Activated T-helper 1 cell treated with anti-CD3 and anti-CD28 coated beads, Interleukin-2, amount 50 U/mL, for 16 hours (primary cell): ENCODE data around the gene XKR8.

Experiments
- DNase-seq, 2 donors: peaks; one replicate each; pipeline ENCODE4 v3.0.0-alpha.2; 2020; ENCODE audit warnings: low read depth in 1 of 2, low spot score in 1 of 2

Gene XKR8, protein sequence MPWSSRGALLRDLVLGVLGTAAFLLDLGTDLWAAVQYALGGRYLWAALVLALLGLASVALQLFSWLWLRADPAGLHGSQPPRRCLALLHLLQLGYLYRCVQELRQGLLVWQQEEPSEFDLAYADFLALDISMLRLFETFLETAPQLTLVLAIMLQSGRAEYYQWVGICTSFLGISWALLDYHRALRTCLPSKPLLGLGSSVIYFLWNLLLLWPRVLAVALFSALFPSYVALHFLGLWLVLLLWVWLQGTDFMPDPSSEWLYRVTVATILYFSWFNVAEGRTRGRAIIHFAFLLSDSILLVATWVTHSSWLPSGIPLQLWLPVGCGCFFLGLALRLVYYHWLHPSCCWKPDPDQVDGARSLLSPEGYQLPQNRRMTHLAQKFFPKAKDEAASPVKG

DNA sequence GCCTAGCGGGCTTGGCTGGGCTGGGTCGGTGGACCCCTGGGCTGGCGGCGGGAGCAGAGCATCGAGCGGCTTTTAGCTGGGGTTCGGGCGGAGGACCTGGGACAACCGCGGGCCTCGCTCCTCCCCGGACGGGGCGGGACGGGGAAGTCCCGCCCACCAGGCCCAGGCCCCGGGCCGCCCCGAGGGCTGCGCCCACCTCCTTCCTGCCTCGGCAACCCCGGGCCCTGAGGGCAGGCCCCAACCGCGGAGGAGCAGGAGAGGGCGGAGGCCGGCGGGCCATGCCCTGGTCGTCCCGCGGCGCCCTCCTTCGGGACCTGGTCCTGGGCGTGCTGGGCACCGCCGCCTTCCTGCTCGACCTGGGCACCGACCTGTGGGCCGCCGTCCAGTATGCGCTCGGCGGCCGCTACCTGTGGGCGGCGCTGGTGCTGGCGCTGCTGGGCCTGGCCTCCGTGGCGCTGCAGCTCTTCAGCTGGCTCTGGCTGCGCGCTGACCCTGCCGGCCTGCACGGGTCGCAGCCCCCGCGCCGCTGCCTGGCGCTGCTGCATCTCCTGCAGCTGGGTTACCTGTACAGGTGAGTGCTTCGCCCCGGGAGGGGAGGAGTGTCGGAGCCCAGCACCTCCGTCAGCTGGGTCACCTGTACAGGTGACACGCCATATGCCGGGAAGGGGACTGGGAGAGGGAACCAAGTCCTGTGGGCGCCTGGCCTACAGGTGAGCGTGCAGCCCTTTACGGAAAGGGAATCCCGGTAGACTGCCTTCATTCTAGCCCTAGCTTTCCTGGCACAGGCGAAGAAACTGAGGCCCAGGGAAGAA, at the start of gene XKR8:
XKR8 (plus strand) TSS at position 182 of the 812 bp plus-strand sequence; CDS start at position 279, 97 bp downstream.
- peak; percentile 70 to 78 for DNase-seq

DNA sequence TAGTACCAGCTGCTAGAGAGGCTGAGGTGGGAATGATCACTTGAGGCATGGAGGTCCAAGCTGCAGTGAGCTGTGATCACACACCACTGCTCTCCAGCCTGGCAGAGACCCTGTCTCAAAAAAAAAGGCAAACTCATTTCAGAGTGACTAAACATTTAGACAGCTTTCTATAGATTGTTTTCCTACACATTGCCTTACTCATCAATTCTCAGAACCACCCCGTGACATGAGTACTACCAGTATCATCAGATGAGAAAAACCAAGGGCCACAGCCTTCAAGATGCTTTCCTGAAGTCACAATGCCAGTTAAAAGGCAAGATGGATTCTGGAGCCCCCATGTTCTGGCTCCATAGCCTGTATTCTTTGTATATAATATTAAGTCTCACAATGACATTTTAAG, 47.3 kb upstream of the XKR8 start:
- DNase-seq, result no peak

DNA sequence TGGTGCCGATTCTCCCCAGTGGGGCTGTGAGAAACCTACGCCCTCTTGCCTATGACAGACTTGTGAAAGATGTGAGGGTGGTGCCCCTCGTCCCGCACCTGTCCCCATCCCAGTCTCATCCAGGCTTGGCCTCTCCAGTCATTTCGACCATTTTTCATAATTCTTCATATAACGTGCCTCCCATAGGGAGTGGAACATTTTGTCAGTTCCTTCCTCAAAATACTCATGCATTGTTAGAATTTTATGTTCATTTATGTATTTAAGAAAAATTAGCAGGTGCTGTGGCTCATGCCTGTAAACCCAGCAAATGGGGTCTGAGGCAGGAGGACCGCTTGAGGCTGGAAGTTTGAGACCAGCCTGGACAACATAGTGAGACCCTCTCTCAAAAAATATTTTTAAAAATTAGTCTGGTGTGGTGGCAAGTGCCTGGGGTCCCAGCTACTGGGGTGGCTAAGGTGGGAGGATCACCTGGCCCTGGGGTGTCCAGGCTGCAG, 44.6 kb upstream of the XKR8 start:
- DNase-seq, result no peak

DNA sequence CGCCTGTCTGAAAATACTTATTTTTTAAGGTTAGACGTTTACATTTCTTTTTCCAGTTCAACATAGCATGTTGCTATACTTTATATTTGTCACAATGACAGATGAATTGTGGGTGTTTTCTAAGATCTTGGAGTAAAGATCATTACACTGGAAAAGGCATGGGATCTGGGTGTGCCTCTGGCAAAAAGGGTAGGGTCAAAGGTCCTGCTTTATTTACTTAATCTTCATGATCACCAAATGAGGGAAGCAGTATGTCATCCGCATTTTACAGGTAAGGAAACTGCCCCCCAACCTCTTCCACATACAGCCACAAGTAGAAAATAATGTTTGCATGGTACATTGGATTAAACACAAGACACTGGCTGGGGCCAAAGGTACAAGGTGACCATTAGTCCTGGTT, 37.5 kb upstream of the XKR8 start:
- DNase-seq, result no peak

DNA sequence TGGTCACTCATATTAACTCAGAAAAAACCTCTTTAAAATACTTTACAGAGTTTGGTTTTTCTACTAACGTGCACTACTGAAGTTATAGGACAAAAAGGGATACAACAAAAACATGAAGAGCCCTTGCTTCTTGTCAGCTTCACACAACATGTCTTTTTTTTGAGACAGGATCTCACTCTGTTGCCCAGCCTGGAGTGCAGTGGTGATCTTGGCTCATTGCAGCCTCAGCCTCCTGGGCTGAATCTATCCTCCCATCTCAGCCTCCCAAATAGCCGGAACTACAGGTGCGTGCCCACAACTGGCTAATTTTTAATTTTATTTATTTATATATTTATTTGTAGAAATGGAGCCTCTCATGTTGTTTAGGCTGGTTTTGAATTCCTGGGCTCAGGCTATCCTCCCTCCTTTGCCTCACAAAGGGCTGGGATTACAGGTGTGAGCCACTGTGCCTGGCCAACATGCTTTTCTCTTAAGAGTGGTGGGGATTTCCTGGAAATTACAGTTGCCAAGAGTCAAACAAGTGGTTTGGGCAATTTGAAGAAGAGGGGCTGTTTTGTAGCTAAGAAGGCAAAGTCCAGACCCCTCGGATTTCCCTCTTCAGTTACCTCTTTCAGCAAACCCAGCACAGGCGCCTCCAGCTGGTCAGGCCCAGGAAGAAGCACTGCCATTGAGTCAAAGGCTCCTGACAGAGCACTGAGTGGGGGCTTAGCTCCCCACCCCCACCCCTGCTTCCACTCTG, 31.4 kb upstream of the XKR8 start:
- DNase-seq, result no peak

DNA sequence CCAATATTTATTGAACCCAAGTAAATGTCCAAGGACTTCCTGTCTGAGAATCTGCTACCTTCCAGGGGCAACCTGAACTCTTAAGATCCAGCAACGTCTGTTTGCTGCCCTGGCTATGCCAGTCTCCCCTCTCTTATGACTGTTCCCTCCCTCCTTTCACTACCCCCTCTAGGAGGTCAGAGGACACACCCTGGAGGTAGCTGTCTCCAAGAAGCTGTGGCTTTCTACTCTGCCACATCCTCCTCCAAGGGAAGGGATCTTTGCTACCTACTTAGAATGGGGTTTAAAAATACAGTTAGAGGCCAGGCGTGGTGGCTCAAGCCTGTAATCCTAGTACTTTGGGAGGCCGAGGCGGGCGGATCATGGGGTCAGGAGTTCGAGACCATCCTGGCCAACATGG, 28.6 kb upstream of the XKR8 start:
- DNase-seq, result no peak

DNA sequence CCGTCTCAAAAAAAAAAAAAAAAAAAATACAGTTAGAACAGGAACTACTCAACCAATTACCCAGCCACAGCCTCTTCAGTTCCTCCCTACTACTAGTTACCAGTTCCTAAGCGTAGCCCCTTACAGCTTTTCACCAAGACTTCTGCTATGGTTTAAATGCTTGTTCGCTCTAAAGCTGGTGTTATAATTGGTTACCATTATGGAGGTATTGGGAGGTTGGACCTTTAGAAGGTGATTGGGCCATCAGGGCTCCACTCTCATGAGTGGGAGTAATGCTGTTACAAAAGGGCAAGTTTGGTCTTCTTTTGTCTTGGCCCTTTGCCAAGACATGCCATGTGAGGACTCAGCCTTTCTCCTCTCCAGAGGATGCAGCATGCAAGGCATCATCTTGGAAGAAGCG, 28.0 kb upstream of the XKR8 start:
- no peak for DNase-seq

DNA sequence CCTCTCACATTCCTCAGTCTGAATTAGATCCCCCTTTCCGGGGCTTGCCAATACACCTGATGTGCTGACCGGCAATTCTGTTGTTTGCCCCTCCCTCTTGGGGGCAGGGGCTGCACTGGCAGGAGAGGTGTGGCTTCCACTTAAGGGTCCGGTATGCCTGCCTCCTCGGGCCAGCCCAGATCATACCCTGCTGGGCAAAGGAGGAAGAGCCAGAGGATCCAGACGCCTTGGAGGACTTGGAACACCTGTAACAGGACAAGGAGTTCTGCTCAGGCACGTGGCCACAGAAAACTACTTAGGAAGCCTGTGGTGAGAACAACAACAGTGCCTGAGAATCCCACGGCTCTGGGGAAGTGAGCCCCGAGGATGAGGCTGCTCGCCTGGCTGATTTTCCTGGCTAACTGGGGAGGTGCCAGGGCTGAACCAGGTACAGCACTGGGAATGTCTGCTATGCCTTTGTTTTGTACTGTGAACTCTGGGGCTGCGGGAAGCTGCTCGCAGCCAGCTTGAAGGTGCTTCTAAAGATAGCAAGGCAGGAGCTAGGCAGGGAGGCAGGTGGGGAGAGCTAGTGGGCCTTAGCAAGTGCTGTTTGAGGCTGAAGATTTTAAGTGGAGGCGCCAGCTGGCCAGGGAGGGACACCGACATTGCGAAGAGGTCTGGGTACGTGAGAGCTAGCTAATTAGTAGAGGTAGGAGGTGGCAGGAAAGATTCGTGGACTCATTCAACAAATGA, 24.8 kb upstream of the XKR8 start, which contains the start of gene SMPDL3B:
SMPDL3B (plus strand) TSS at position 183 of the 732 bp plus-strand sequence; CDS start at position 367, 184 bp downstream.
- DNase-seq, result no peak

DNA sequence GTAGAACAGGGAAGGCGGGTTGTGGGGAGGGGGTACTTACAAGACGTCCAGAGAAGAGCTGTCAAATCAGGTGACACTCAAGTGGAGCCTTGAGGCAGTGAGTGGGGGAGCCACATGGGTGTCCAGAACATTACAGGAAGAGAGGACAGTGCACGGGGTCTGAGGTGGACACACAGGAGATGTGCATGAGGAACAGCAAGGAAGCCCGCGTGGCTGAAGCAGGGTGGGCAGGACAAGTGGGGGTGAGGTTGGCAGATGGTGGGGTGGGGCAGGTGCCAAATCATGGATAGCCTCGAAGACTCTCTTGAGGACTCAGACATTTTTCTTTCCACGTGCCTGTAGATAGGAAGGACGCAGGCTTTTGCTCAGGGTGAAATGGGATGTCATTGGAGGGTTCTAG, 24.1 kb upstream of the XKR8 start:
- DNase-seq, result no peak

DNA sequence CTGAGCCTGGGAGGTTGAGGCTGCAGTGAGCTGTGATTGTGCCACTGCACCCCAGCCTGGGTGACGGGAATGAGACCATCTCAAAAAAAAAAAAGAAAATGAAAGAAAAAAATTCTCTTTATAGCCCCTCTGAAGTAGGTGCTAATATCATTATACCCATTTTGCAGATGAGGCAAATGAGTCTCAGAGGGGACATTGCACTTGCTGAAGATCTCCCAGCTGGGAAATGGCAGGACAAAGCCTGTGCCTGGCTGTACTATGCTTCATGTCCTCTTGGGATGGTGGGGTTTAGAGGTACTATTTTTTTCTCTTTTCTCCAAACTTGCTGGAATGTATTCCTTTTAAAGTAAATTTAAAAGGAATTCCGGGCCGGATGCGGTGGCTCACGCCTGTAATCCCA, 23.4 kb upstream of the XKR8 start:
- no peak for DNase-seq

DNA sequence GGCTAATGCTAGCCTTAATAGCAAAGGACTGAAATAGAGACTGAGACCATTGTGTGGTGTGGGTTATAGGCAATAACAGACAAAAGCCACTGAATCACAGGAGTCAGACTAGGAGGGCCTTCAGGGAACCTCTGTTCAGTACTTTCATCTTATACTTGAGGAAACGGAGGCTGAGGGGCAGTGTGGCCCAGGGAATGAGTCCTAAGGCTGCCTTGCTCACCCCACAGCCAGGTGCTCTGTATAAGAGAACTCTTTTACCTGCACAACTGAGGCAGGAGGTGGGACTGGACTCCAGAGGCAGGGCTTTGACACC, 22.3 kb upstream of the XKR8 start:
- no peak for DNase-seq

DNA sequence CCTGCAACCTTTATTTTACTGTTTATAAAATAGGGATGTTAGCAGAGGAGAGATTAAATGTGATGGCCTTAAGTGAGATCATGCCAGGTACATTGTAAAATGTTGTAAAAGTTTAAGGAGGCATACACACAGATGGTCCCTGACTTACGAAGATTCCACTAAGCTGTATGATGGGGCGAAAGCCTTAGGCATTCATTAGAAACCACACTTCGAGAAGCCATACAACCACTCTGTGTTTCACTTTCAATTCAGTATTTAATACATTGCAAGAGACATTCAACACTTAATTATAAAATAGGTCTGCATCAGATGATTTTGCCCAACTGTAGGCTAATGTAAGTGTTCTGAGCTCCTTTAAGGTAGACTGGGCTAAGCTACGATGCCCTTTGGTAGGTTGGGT, 21.3 kb upstream of the XKR8 start:
- no peak for DNase-seq

DNA sequence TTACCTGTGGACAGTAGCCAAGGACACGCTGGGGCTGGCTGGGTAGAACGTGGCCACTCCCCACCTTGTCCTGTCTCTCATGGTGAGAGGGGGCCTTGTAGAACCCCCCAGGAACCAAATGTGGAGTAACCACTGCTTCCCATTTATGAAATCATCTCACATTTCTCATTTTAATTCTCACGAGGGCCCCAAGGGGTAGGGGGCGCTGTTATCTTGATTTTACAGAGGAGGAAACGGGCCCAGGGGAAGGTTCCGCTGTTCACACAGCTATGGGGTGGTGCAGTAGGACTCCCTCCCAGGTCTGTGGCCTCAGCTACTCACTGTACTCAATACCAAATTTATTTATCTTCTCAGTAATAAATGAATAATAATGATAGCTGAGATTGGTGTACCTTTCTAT, 19.5 kb upstream of the XKR8 start:
- peak; percentile 49 to 55 for DNase-seq

DNA sequence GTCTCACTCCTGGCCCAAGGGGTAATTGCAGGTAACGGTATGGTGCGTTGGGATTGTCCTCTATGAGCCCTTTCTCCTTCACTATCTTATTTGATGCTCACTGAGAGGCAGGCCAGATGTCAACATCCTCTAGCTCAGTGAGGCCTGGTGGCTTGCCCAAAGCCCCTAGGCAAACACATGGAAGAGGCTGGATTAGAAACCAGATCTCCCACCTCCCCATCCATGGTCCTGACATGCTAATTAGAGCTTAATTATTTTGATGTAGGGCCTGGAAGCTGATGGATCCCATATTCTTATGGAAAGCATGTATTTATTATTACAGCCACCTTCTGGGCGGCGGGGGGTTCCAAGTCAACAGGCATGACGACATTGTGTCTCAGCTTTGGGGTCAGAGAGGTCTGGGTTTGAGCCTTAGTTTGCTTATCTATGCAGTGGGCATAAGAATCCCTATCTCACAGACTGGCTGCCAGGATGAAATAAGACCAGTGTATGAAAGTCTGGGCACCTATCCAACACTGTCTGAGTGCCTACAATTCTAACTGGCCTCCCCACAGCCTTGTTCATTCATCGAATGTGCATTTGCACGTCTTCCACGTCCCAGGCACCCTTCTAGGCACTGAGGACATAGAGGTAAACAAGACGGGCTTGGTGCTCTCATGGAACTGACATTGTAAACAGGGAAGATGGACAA, 18.8 kb upstream of the XKR8 start:
- no peak for DNase-seq

DNA sequence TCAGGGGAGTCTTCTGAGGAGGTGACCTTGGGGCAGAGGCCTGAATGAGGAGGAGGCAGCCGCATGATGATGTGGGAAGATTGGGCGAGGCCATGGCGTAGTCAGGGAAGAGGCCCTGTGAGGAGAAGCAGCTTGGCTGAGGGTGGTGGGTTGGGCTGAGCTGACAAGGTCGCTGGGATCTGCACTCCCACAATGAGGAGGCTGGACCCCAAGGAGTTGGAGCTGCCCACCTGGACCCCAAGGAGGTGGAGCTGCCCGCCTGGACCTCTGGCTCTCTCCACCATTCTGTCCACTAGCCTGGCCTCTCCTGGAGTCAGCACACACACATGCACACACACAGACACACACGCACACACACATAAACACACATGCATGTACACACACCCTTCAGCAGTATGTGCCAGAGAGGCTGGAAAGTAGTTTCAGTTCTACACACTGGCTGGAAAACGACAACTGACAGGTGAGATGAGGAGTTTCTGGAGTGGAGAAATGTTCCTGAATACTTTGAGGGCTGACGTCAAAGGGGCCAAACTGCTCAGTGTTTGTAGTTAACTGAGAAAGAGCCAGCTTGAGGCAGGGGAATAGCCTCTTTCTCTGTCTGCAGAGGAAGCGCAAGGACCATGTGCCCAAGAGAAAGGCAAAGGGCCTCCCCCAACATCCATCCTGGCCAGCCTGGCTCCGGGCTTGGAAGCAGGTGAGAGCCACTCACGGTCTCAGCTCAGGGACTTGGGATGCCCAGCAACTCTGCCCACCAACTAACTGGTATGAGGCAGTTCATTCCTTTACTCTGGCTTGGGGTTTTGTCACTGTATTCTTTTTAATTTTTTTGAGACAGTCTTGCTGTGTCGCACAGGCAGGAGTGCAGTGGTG, 17.9 kb upstream of the XKR8 start:
- no peak for DNase-seq

DNA sequence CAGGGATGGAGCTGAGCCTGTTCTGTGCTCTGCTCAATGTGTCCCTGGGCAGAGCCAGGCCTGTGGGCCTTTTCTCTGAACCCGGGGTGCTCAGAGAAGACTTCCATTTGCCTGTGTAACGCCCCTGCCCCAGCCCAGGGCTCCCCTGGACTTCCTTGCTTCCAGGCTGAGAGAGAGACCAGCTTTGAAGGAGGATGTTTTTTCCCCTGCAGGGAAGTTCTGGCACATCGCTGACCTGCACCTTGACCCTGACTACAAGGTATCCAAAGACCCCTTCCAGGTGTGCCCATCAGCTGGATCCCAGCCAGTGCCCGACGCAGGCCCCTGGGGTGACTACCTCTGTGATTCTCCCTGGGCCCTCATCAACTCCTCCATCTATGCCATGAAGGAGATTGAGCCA, 14.8 kb upstream of the XKR8 start:
- no peak for DNase-seq

DNA sequence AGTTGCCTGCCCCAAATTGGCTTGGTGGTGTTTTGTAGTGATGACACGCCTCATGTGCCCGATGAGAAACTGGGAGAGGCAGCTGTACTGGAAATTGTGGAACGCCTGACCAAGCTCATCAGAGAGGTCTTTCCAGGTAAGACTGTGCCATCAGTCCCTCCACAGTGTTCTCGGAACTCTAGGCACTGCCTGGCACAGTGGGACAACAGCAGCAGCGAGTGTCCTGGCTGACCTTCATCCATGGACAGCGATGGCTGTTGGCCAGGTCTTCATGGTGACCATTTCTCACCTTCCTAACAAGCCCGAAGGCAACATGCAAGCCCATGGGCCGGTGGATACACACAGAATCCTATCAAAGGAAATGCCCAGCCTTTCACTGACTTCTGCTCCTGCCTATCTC, 10.7 kb upstream of the XKR8 start:
- no peak for DNase-seq

DNA sequence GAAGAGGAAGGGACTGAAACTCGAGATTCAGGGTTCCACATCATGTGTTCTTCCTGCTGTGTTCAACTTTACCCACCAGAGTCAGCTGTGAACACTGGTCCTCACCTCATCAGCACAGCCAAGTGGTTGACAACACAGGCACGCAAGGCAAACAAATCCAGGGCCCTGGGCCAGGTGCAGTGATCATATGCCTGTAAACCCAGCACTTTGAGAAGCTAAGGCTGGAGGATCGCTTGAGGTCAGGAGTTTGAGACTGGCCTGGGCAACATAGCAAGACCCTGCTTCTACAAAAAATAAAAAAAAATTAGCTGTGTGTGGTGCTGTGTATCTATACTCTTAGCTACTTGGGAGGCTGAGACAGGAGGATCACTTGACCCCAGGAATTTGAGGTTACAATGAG, 8.4 kb upstream of the XKR8 start:
- no peak for DNase-seq

DNA sequence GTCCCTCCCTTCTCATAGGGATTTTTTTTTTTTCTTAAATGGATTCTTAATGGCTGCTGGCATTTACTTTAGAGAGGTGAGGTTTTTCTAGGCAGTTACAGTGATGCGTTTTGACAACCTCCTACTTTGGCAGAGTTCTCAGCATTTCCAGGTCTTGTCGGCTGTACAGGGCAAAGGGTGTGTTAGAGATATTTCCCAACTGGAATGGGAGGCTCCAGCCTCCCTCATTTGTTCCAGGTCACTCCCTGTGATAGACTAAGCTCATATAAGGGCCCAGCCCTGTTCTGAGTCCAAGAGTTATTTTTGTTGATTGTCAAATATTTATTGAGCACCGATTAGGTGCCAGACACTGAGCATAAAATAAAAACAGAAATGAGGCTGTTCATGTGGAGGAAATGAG, 7.6 kb upstream of the XKR8 start:
- no peak for DNase-seq
